Breast epithelium (tissue), 4 donors: ENCODE data around the gene GID4. TPM values are rescaled to one million over a fixed set of nuclear protein-coding genes. Genes with fewer than 3 reads are reported as not detected.

Experiments used
- DNase-seq, 2 donors: peaks; one replicate each; pipeline ENCODE4 v3.0.0-alpha.2; 2019; ENCODE audit warnings: low spot score in 2 of 2
- H3K27ac ChIP-seq, 2 donors: fragments of 200-600 bp; sonication (generic) in 1 of 2; one replicate each; pipeline ENCODE4 v1.5.1; 2016 to 2019; ENCODE audit warnings: mild to moderate bottlenecking in 1 of 2
- H3K27me3 ChIP-seq, 2 donors: fragments of 200-600 bp; sonication (generic) in 1 of 2; one replicate each; pipeline versions ENCODE4 v1.5.1 to v1.6.0; 2017 to 2019; ENCODE audit warnings: control low read depth in 1 of 2, mild to moderate bottlenecking in 1 of 2
- H3K36me3 ChIP-seq: fragments of 200-600 bp; one replicate; pipeline ENCODE4 v1.5.1; 2019
- H3K4me1 ChIP-seq, 2 donors: fragments of 200-600 bp; sonication (generic); one replicate each; pipeline ENCODE4 v1.5.1; 2016 to 2019; ENCODE audit warnings: control low read depth in 1 of 2
- H3K4me3 ChIP-seq, 3 donors: fragments of 200-600 bp; sonication (generic); 1 replicate in 2 of 3; 2 replicates in 1 of 3; pipeline ENCODE4 v1.5.1; 2016 to 2019; ENCODE audit warnings: mild to moderate bottlenecking in 3 of 3, moderate library complexity in 2 of 3
- H3K9me3 ChIP-seq, 2 donors: fragments of 200-600 bp; sonication (generic) in 1 of 2; one replicate each; pipeline ENCODE4 v1.5.1; 2016 to 2019; ENCODE audit warnings: control low read depth in 1 of 2
- POLR2A ChIP-seq: fragments of 450-650 bp; IDR thresholded peaks from one replicate; pipeline ENCODE4 v1.6.1; 2016; ENCODE audit warnings: antibody characterized with exemption, mild to moderate bottlenecking, moderate library complexity
- POLR2AphosphoS5 ChIP-seq, 3 donors: sonication (generic); formaldehyde crosslinking; IDR thresholded peaks; one replicate each; pipeline ENCODE4 v1.6.1; 2017; ENCODE audit warnings: antibody characterized with exemption in 3 of 3
- intact Hi-C: fragments of 100-400 bp; cut with DNase I; formaldehyde crosslinking; loops from one replicate; pipeline ENCODE4 v1.15.1; 2023; ENCODE audit warnings: low total_unique reads
- total RNA-seq, 3 donors: library from RNA; depleted of rRNA; stranded (reverse); fragments of >200 nt; gene quantifications; one replicate each; pipeline ENCODE4 v1.1.0, GENCODE V29; 2016
- TF ChIP-seq, protein P1 (sequence below), 3 donors: fragments of 450-650 bp; IDR thresholded peaks; one replicate each; pipeline ENCODE4 v1.5.1; 2016 to 2017; ENCODE audit warnings: antibody characterized with exemption in 3 of 3, mild to moderate bottlenecking in 3 of 3, moderate library complexity in 3 of 3

Gene GID4
- total RNA-seq, 3 donors from 2014 or later: 11.1 to 23.8 (median 12.1) TPM

DNA sequence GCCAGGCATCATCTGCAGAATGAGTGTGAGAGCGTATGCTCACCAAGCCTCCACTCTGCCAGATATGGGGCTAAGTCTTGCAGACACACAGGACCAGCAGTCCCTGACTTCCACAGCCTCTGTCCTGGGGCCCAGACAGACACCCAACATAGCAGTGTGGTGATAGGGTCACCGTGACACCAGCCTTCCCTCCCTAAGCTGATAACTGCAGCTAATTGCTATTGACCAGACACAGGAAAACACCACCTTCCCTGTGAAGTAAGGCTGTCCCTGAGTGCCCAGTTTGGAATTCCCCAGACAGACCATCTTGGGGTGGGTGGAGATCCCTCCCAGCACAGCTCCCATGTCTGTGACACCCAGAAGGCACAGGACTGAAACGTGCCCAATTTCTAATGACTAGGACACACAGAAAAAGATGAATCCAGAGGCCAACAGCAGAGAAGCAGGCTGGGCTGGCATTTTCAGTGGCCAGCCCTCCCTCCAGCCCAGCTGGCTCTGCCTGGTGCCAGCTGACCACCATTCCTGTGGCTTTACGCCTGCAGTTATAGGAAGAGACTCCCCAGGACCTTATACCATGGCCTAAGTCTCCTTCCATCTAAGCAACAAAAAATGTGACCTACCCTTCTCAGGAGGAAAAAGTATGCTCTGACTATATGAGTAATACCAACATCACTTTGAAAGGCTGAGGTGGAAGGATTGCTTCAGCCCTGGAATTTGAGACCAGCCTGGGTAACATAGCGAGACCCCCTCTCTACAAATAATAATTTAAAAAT is 30.5 kb upstream of the GID4 start:
- TF ChIP-seq, protein P1, sequence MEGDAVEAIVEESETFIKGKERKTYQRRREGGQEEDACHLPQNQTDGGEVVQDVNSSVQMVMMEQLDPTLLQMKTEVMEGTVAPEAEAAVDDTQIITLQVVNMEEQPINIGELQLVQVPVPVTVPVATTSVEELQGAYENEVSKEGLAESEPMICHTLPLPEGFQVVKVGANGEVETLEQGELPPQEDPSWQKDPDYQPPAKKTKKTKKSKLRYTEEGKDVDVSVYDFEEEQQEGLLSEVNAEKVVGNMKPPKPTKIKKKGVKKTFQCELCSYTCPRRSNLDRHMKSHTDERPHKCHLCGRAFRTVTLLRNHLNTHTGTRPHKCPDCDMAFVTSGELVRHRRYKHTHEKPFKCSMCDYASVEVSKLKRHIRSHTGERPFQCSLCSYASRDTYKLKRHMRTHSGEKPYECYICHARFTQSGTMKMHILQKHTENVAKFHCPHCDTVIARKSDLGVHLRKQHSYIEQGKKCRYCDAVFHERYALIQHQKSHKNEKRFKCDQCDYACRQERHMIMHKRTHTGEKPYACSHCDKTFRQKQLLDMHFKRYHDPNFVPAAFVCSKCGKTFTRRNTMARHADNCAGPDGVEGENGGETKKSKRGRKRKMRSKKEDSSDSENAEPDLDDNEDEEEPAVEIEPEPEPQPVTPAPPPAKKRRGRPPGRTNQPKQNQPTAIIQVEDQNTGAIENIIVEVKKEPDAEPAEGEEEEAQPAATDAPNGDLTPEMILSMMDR (IDR thresholded peaks at IDR 0.05): no peak
- TF ChIP-seq POLR2AphosphoS5 (IDR thresholded peaks at IDR 0.05): no peak
- TF ChIP-seq POLR2A: no peak
- no peaks in the 10 kb centered on the region for H3K36me3 ChIP-seq
- no peak for DNase-seq
- H3K9me3 ChIP-seq: no peaks in the 10 kb centered on the region
- no peak overlapping the region for H3K27ac ChIP-seq
- intact Hi-C loops: no loop called here
- no peak overlapping the region for H3K4me3 ChIP-seq
- H3K4me1 ChIP-seq: no peaks in the 10 kb centered on the region
- H3K27me3 ChIP-seq: no peaks in the 10 kb centered on the region

DNA sequence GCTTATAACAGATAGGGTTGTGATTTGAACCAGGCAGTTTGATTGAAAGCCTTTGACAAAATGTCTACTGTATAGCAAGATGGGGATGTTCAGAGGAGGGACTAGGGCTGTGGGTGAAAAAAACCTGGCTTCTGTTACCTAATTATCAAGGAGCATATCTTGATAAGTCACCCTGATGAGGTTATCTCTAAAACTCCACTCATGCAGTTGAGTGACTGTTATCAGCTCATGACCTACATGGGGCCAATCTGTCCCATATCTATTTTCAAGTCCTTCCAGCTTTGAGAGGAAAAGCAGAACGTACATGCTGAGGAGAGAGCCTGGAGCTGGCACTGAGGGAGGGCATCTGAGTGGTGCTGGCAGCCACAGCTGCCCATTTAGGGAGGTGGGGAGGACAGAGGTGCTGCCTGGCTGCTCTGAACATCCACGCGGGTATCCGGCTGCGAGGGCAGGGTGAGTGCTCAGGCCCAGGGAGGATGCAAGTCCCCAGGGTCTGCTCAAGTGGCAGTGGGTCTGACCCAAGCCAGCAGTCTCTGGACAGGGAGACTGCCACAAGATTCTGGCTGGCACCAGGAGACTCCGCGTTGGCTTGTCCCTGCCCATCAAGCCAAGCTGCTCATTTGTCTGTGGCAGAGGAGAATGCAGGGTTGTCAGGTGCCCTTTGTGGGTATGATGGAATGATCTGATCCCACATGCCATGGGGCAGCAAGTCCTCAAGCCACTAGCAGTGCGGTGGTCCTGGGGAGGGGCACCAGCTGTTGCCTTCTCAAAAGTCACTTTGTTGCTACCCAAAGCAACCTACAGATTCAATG is 29.4 kb upstream of the GID4 start:
- DNase-seq: no peak
- TF ChIP-seq POLR2AphosphoS5 (IDR thresholded peaks at IDR 0.05): no peak
- no peak for TF ChIP-seq POLR2A
- TF ChIP-seq, protein P1 (IDR thresholded peaks at IDR 0.05): no peak
- Histone ChIP-seq H3K4me3 (no peak overlapping the region), H3K27ac (no peak overlapping the region), H3K4me1 (no peaks in the 10 kb centered on the region), H3K27me3 (no peaks in the 10 kb centered on the region), H3K36me3 (no peaks in the 10 kb centered on the region), H3K9me3 (no peaks in the 10 kb centered on the region)
- intact Hi-C loops: no loop called here

DNA sequence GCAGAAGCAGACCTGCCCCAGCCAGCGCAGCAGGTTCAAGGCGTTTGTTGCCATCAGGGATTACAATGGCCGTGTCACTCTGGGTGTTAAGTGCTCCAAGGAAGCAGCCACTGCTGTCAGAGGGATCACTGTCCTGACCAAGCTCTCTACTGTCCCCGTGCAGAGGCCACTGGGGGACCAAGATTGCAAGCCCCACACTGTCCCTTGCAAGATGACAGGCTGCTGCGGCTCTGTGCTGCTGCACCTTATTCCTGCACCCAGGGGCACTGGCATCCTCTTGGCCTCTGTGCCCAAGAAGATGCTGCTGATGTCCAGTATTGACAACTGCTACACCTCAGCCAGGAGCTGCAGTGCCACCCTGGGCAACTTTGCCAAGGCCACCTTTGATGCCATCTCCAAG is 27.9 kb upstream of the GID4 start:
- H3K9me3 ChIP-seq: no peaks in the 10 kb centered on the region
- no peak overlapping the region for H3K4me3 ChIP-seq
- H3K4me1 ChIP-seq: no peaks in the 10 kb centered on the region
- no peak for TF ChIP-seq POLR2A
- TF ChIP-seq POLR2AphosphoS5 (IDR thresholded peaks at IDR 0.05): no peak
- intact Hi-C loops: no loop called here
- H3K27ac ChIP-seq: no peak overlapping the region
- H3K36me3 ChIP-seq: no peaks in the 10 kb centered on the region
- no peak for DNase-seq
- no peaks in the 10 kb centered on the region for H3K27me3 ChIP-seq

DNA sequence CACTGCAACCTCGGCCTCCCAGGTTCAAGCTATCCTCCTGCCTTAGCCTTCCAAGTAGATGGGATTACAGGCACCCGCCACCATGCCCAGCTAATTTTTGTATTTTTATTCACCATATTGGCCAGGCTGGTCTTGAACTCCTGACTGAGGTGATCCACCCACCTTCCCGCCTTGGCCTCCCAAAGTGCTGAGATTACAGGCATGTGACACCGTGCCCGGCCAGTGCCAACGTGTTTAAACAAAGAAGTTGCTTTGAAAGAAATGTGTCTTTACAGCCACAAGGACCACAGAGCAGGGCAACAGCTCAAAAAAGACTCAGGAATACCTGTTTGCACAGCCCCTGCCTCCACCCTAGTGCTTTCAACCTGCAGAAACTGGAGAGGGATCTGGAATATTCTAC is 25.2 kb upstream of the GID4 start:
- no peaks in the 10 kb centered on the region for H3K27me3 ChIP-seq
- H3K4me3 ChIP-seq: no peak overlapping the region
- intact Hi-C loops: no loop called here
- no peak overlapping the region for H3K27ac ChIP-seq
- TF ChIP-seq, protein P1 (IDR thresholded peaks at IDR 0.05): no peak
- TF ChIP-seq POLR2AphosphoS5 (IDR thresholded peaks at IDR 0.05): no peak
- no peak for TF ChIP-seq POLR2A
- no peak for DNase-seq
- no peaks in the 10 kb centered on the region for H3K9me3 ChIP-seq
- H3K36me3 ChIP-seq: no peaks in the 10 kb centered on the region
- peaks cover 0 to 9% of the 10 kb centered on the region in 2 donors for H3K4me1 ChIP-seq

DNA sequence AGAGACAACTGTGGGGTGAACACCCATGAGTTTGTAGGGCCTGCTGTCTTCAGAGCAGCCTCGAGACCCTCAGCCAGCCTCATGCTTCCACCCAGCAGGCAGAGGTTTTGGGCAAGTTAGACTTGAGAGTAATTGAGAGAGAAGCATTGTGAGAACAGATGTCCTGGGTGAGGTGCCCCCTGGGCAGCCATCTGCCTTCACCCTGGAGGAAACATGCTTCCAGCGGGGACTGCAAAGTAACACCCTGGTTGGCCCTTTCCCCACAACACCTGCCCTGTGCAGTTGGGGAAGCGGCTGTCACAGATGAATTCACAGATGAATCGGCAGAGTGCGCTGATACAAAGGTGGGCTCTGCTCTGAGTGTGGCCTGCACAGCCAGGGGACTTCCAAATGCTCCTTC is 23.6 kb upstream of the GID4 start:
- intact Hi-C loops: no loop called here
- Histone ChIP-seq H3K36me3 (no peaks in the 10 kb centered on the region), H3K4me1 (peaks cover 0 to 9% of the 10 kb centered on the region in 2 donors)

More for the DNA sequence above, 23.6 kb upstream of the GID4 start:
- Histone ChIP-seq H3K4me3 (no peak overlapping the region), H3K9me3 (no peaks in the 10 kb centered on the region), H3K27ac (no peak overlapping the region), H3K27me3 (no peaks in the 10 kb centered on the region)
- no peak for DNase-seq
- TF ChIP-seq, protein P1 (IDR thresholded peaks at IDR 0.05): no peak
- TF ChIP-seq POLR2AphosphoS5 (IDR thresholded peaks at IDR 0.05): no peak
- TF ChIP-seq POLR2A: no peak
